ENCODE measurements around the gene SOHLH1. TPM values are rescaled to one million over a fixed set of nuclear protein-coding genes. Genes with fewer than 3 reads are reported as not detected.

The SOHLH1 gene, protein sequence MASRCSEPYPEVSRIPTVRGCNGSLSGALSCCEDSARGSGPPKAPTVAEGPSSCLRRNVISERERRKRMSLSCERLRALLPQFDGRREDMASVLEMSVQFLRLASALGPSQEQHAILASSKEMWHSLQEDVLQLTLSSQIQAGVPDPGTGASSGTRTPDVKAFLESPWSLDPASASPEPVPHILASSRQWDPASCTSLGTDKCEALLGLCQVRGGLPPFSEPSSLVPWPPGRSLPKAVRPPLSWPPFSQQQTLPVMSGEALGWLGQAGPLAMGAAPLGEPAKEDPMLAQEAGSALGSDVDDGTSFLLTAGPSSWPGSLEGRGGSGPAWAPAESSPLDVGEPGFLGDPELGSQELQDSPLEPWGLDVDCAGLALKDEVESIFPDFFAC
- total RNA-seq (not detected), polyA plus RNA-seq (not detected)

GRCh38 chr9:135699440-135699839 lies at the start of gene SOHLH1:
SOHLH1 (minus strand) TSS chr9:135699481; CDS start chr9:135699467, 14 bp downstream.
- 81 to 86% methylated on average over 30 of the region's 30 CpGs for WGBS, 2 donors
- TF ChIP-seq POLR2AphosphoS5 (IDR thresholded peaks at IDR 0.05) (no peak), POLR2A (IDR thresholded peaks at IDR 0.05) (no peak), EP300 (IDR thresholded peaks at IDR 0.05) (no peak)
- TF ChIP-seq, protein P1, sequence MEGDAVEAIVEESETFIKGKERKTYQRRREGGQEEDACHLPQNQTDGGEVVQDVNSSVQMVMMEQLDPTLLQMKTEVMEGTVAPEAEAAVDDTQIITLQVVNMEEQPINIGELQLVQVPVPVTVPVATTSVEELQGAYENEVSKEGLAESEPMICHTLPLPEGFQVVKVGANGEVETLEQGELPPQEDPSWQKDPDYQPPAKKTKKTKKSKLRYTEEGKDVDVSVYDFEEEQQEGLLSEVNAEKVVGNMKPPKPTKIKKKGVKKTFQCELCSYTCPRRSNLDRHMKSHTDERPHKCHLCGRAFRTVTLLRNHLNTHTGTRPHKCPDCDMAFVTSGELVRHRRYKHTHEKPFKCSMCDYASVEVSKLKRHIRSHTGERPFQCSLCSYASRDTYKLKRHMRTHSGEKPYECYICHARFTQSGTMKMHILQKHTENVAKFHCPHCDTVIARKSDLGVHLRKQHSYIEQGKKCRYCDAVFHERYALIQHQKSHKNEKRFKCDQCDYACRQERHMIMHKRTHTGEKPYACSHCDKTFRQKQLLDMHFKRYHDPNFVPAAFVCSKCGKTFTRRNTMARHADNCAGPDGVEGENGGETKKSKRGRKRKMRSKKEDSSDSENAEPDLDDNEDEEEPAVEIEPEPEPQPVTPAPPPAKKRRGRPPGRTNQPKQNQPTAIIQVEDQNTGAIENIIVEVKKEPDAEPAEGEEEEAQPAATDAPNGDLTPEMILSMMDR (IDR thresholded peaks at IDR 0.05) = no peak
- DNase-seq = no peak
- H3K27ac ChIP-seq = no peak within 1 kb of the TSS
- H3K4me3 ChIP-seq = no peak within 1 kb of the TSS
- intact Hi-C loops (cut with DNase I) = no loop called here
- peaks cover 0 to 17% (median 12%) of the 10 kb centered on the region in 4 donors for H3K4me1 ChIP-seq
- H3K36me3 ChIP-seq = no peaks in the 10 kb centered on the region
- peaks cover 19 to 51% (median 37%) of the 10 kb centered on the region in 3 donors for H3K27me3 ChIP-seq
- no peaks in the 10 kb centered on the region for H3K9me3 ChIP-seq

DNA sequence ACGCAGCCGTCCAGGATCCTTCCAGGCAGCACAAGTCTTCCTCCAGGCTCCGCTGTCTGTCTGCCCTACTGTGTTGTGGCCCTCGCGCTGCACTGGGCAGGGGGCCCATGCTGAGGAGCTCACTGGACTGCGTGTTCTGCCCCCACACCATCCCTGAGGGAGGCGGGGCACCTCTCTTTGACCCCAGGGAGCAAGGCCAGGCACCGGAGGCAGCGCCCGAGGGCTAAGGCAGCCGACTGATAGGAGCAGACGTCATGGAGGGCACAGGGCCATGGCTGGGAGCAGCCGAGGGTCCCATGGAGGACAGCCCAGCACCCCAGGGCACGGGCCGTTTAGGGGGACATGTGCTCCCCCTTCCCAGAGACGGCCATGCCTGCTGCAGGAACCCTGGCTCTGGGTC lies 49.4 kb upstream of the SOHLH1 start:
- WGBS, 2 donors = 67 to 75% methylated on average over 16 of the region's 16 CpGs
- peaks cover 0 to 30% (median 0%) of the 10 kb centered on the region in 3 donors for H3K27me3 ChIP-seq

GRCh38 chr9:135747311-135747710 lies 48.0 kb upstream of the SOHLH1 start:
- intact Hi-C loops (cut with DNase I) = no loop called here
- DNase-seq = no peak
- H3K36me3 ChIP-seq = no peaks in the 10 kb centered on the region
- TF ChIP-seq POLR2A (IDR thresholded peaks at IDR 0.05) (no peak), POLR2AphosphoS5 (IDR thresholded peaks at IDR 0.05) (no peak), EP300 (IDR thresholded peaks at IDR 0.05) (no peak)
- TF ChIP-seq, protein P1 (IDR thresholded peaks at IDR 0.05) = no peak
- peaks cover 0 to 41% (median 0%) of the 10 kb centered on the region in 3 donors for H3K27me3 ChIP-seq
- H3K4me3 ChIP-seq = no peak overlapping the region
- WGBS, 2 donors = 73 to 74% methylated on average over 13 of the region's 13 CpGs
- no peak overlapping the region for H3K27ac ChIP-seq
- H3K4me1 ChIP-seq = no peaks in the 10 kb centered on the region
- no peaks in the 10 kb centered on the region for H3K9me3 ChIP-seq

More for the DNA sequence above, 49.4 kb upstream of the SOHLH1 start:
- TF ChIP-seq POLR2AphosphoS5 (IDR thresholded peaks at IDR 0.05) = no peak
- TF ChIP-seq EP300 (IDR thresholded peaks at IDR 0.05) = no peak
- TF ChIP-seq POLR2A (IDR thresholded peaks at IDR 0.05) = no peak
- TF ChIP-seq, protein P1 (IDR thresholded peaks at IDR 0.05) = no peak
- H3K36me3 ChIP-seq = no peaks in the 10 kb centered on the region
- H3K4me1 ChIP-seq = no peaks in the 10 kb centered on the region
- H3K4me3 ChIP-seq = no peak overlapping the region
- H3K27ac ChIP-seq = no peak overlapping the region
- H3K9me3 ChIP-seq = no peaks in the 10 kb centered on the region
- intact Hi-C loops (cut with DNase I) = no loop called here
- DNase-seq = no peak

GRCh38 chr9:135746565-135746964 lies 47.3 kb upstream of the SOHLH1 start:
- Histone ChIP-seq H3K9me3 (no peaks in the 10 kb centered on the region), H3K27me3 (peaks cover 0 to 41% (median 0%) of the 10 kb centered on the region in 3 donors), H3K4me1 (no peaks in the 10 kb centered on the region), H3K36me3 (no peaks in the 10 kb centered on the region), H3K4me3 (no peak overlapping the region), H3K27ac (no peak overlapping the region)
- TF ChIP-seq, protein P1 (IDR thresholded peaks at IDR 0.05) = no peak
- TF ChIP-seq POLR2A (IDR thresholded peaks at IDR 0.05) (no peak), EP300 (IDR thresholded peaks at IDR 0.05) (no peak), POLR2AphosphoS5 (IDR thresholded peaks at IDR 0.05) (no peak)
- no peak for DNase-seq
- intact Hi-C loops (cut with DNase I) = no loop called here
- 34 to 65% methylated on average over 9 of the region's 9 CpGs for WGBS, 2 donors

Measured in sigmoid colon (tissue), 7 donors.